GM12878 (cell line): ENCODE measurements around the gene GBP2. TPM values are rescaled to one million over a fixed set of nuclear protein-coding genes. Genes with fewer than 3 reads are reported as not detected.

Source experiments
- ATAC-seq: fragments of 200-7000 bp; cut with Tn5 transposase; 3 replicates; pipeline ENCODE4 v1.9.1; 2020; ENCODE audit warnings: mild to moderate bottlenecking, moderate library complexity
- BruUV-seq: library from RNA; stranded (reverse); fragments of 400-500 nt; replicated peaks from 2 replicates; lab custom pipeline; 2021; lab: Mats Ljungman, UMichigan
- CTCF ChIA-PET: fragments of 300-600 bp; sonication (Branson Sonifier 250); formaldehyde crosslinking; extraction: SDS; loops from one replicate; lab custom pipeline; 2021; ENCODE audit warnings: inconsistent platforms; lab: Yijun Ruan, JAX
- POLR2A ChIA-PET: fragments of 350-600 bp; formaldehyde crosslinking; extraction: SDS; loops from one replicate; lab custom pipeline; 2021; ENCODE audit warnings: inconsistent platforms; lab: Charles Lee
- RAD21 ChIA-PET: fragments of 300-600 bp; sonication (Branson Sonifier 250); formaldehyde crosslinking; loops from one replicate; lab custom pipeline; 2023; ENCODE audit warnings: antibody characterized with exemption; ENCODE audit not compliant: unreplicated experiment; lab: Charles Lee
- SMC1A ChIA-PET: fragments of 300-600 bp; sonication (Branson Sonifier 250); formaldehyde crosslinking; loops from one replicate; lab custom pipeline; 2023; ENCODE audit not compliant: unreplicated experiment, uncharacterized antibody; lab: Charles Lee
- DNase-seq: peaks from one replicate; pipeline ENCODE4 v3.0.0-alpha.2; 2011; ENCODE audit warnings: low read depth, low spot score
- FAIRE-seq: peaks from 3 replicates; lab custom pipeline; 2011; peaks lifted over from hg19 to GRCh38; lab: Jason Lieb, UNC
- H2AFZ ChIP-seq: 2 replicates; pipeline ENCODE4 v1.6.0; 2011; ENCODE audit warnings: low read depth, low read length, control low read depth; ENCODE audit not compliant: control insufficient read depth
- H3K27ac ChIP-seq: 2 replicates; pipeline ENCODE4 v1.5.1; 2011; ENCODE audit warnings: control low read depth; ENCODE audit not compliant: control insufficient read depth, insufficient read depth
- H3K27me3 ChIP-seq, 2 experiments: replicated peaks in 1 of 2; 2 replicates each; pipeline versions ENCODE4 v1.6.0 to v1.6.1; 2011; ENCODE audit warnings: low read length in 1 of 2; ENCODE audit not compliant: control insufficient read depth in 2 of 2, insufficient read depth in 2 of 2
- H3K36me3 ChIP-seq, 2 experiments: 2 replicates each; pipeline ENCODE4 v1.5.1; 2011; ENCODE audit warnings: low read length in 1 of 2; ENCODE audit not compliant: control insufficient read depth in 2 of 2, insufficient read depth in 2 of 2
- H3K4me1 ChIP-seq: 2 replicates; pipeline ENCODE4 v1.6.1; 2011; ENCODE audit warnings: mild to moderate bottlenecking, low read length, moderate library complexity, mixed read lengths; ENCODE audit not compliant: control insufficient read depth, insufficient read depth
- H3K4me2 ChIP-seq: 2 replicates; pipeline ENCODE4 v1.6.0; 2011; ENCODE audit warnings: control low read depth; ENCODE audit not compliant: control insufficient read depth, insufficient read depth
- H3K4me3 ChIP-seq: fragments of 200-600 bp; sonication (generic); 2 replicates; pipeline ENCODE4 v1.5.1; 2016
- H3K79me2 ChIP-seq: 2 replicates; pipeline ENCODE4 v1.6.0; 2011; ENCODE audit warnings: low read length; ENCODE audit not compliant: control insufficient read depth, insufficient read depth
- H3K9ac ChIP-seq: 2 replicates; pipeline ENCODE4 v1.8.0; 2011; ENCODE audit warnings: low read length, control low read depth, mixed read lengths; ENCODE audit not compliant: control insufficient read depth, insufficient read depth
- H3K9me3 ChIP-seq: replicated peaks from 3 replicates; pipeline ENCODE4 v1.5.1; 2011; ENCODE audit warnings: mild to moderate bottlenecking, low read length; ENCODE audit not compliant: control insufficient read depth, insufficient read depth
- H4K20me1 ChIP-seq: 2 replicates; pipeline ENCODE4 v1.6.0; 2011; ENCODE audit not compliant: control insufficient read depth, insufficient read depth
- ASH2L ChIP-seq: fragments of 300-600, 200-600 bp; sonication (generic); IDR thresholded peaks from 2 replicates; pipeline ENCODE4 v1.6.1; 2017; ENCODE audit warnings: low read depth, mild to moderate bottlenecking, borderline replicate concordance
- BCLAF1 ChIP-seq: fragments of 450-650 bp; IDR thresholded peaks from 2 replicates; pipeline ENCODE4 v1.6.1; 2017; ENCODE audit warnings: antibody characterized with exemption, mild to moderate bottlenecking, moderate library complexity
- GABPA ChIP-seq: IDR thresholded peaks from 2 replicates; pipeline ENCODE4 v1.6.1; 2014; ENCODE audit warnings: antibody characterized with exemption, low read depth, mild to moderate bottlenecking, inconsistent platforms
- HSF1 ChIP-seq: fragments of 150-350 bp; IDR thresholded peaks from 2 replicates; pipeline ENCODE4 v1.6.1; 2014; ENCODE audit warnings: mild to moderate bottlenecking, low read depth, low read length
- NBN ChIP-seq: fragments of 450-650 bp; IDR thresholded peaks from 2 replicates; pipeline ENCODE4 v1.6.1; 2016
- NRF1 ChIP-seq: conservative IDR thresholded peaks from 2 replicates; pipeline ENCODE4 v1.6.1; 2011; ENCODE audit warnings: mild to moderate bottlenecking, low read depth, low read length, improper control_type of control experiment
- RFX5 ChIP-seq: IDR thresholded peaks from 2 replicates; pipeline ENCODE4 v1.6.1; 2011; ENCODE audit warnings: low read depth, low read length, improper control_type of control experiment
- RUNX3 ChIP-seq: IDR thresholded peaks from 2 replicates; pipeline ENCODE4 v1.6.1; 2012; ENCODE audit warnings: low read length, inconsistent platforms
- SIN3A ChIP-seq: IDR thresholded peaks from 2 replicates; pipeline ENCODE4 v1.6.1; 2012; ENCODE audit warnings: low read depth, low read length, improper control_type of control experiment
- SPI1 ChIP-seq: IDR thresholded peaks from 2 replicates; pipeline ENCODE4 v1.6.1; 2011; ENCODE audit warnings: low read depth, mild to moderate bottlenecking, low read length, moderate library complexity, borderline replicate concordance; ENCODE audit not compliant: insufficient read depth
- STAT3 ChIP-seq: IDR thresholded peaks from 2 replicates; pipeline ENCODE4 v1.6.1; 2011; ENCODE audit warnings: low read depth, low read length, improper control_type of control experiment
- YBX1 ChIP-seq: fragments of 450-650 bp; IDR thresholded peaks from 2 replicates; pipeline ENCODE4 v1.6.1; 2016; ENCODE audit warnings: antibody characterized with exemption
- ZSCAN29 ChIP-seq: fragments of 450-650 bp; IDR thresholded peaks from 2 replicates; pipeline ENCODE4 v1.6.1; 2017; ENCODE audit warnings: mild to moderate bottlenecking, moderate library complexity
- WGBS: methylation state at CpG from one replicate; pipeline ENCODE4 v1.1.6; 2016; ENCODE audit warnings: low lambda C conversion rate; ENCODE audit not compliant: insufficient replicate concordance, insufficient coverage; ENCODE audit errors: missing lambda C conversion rate; 5-methylcytosine and 5-hydroxymethylcytosine counted together
- in situ Hi-C: fragments of 300-500 bp; cut with MboI; formaldehyde crosslinking; loops from 9 replicates; pipeline ENCODE4 v1.14.3; 2018; ENCODE audit warnings: mixed read lengths
- intact Hi-C: fragments of 100-400 bp; cut with micrococcal nuclease; formaldehyde crosslinking; loops from one replicate; pipeline ENCODE4 v1.14.2; 2022; ENCODE audit not compliant: unreplicated experiment
- polyA plus RNA-seq, 11 experiments: library from polyadenylated mRNA; depleted of rRNA in 4 of 11; unstranded in 6 of 11; stranded (reverse) in 5 of 11; fragments of >200 nt; fragmentation: Nextera tagmentation in 4 of 11; fragmentation: Illumina TruSeq in 1 of 11; extraction: Ambion mirVana in 4 of 11; extraction: Trizol in 1 of 11; gene quantifications; 1 replicate in 1 of 11; 2 replicates in 10 of 11; pipeline versions ENCODE4 v1.2.1 to v1.2.3, GENCODE V29; 2011 to 2016; ENCODE audit warnings: inconsistent platforms in 2 of 11, missing spikeins in 2 of 11, low read depth in 1 of 11
- total RNA-seq, 4 experiments: library from RNA; depleted of rRNA in 3 of 4; stranded (reverse); fragments of >200 nt in 3 of 4; fragmentation: Illumina TruSeq in 1 of 4; extraction: Trizol in 1 of 4; gene quantifications; 2 replicates each; pipeline versions ENCODE4 v1.2.1 to v1.2.3, GENCODE V29; 2013 to 2021
- TF ChIP-seq, protein P1 (sequence below): IDR thresholded peaks from 2 replicates; pipeline ENCODE4 v1.6.1; 2011; ENCODE audit warnings: mild to moderate bottlenecking, low read depth, low read length, moderate library complexity; ENCODE audit not compliant: insufficient replicate concordance
- TF ChIP-seq, protein P2 (sequence below): fragments of 150-350 bp; IDR thresholded peaks from 2 replicates; pipeline ENCODE4 v1.6.1; 2016; ENCODE audit warnings: low read depth, low read length

The GBP2 gene
- total and polyA plus RNA-seq, 10 of the 15 experiments (the other 5 are each of a cell fraction or from before 2014, with no cell fraction given), result 1.6 to 5.9 (median 3.2) TPM

DNA sequence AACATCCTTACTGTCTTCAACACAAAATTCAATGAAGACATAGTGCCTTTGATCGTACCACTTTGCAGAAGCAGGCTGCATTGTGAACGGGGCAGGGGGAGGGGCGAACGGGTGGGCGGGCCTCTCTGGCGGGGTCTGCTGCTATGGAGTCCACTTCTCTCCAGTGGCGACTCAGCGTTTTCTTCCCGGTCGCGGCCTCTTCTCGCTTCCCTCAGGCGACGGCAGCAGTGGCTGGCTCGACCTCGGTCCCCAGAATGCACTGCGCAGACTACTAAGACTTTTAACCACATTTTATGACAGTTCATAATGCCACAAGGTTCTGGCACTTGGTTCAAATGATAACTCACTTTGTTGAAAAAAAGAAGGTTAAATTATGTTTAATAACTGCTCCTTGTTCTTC lies 21.2 kb downstream of the GBP2 start (continued):
- no peak for TF ChIP-seq SIN3A
- TF ChIP-seq HSF1, result no peak
- no peak for TF ChIP-seq GABPA
- TF ChIP-seq NBN, result no peak
- no peak for TF ChIP-seq NRF1

- ChIA-PET SMC1A (interaction anchor here (0.6 to 1.5 kb wide), 2 partner anchors 254 to 837 kb away, joined by 3 to 7 read pairs; no protein-coding TSS in a partner anchor), POLR2A (no interaction called here), CTCF (no interaction called here), RAD21 (no interaction called here)
- no peaks in the 10 kb centered on the region for H4K20me1 ChIP-seq
- DNase-seq (no peak), FAIRE-seq (no peak), ATAC-seq (no peak)
- no peaks in the 10 kb centered on the region for H3K36me3 ChIP-seq
- intact Hi-C loops, result no loop called here
- H3K4me2 ChIP-seq, result no peak overlapping the region
- in situ Hi-C loops, result no loop called here
- no peaks in the 10 kb centered on the region for H3K4me1 ChIP-seq
- no peak overlapping the region for H3K27ac ChIP-seq
- no peak overlapping the region for H2AFZ ChIP-seq
- WGBS, result 52% methylated on average over 2 of the region's 2 CpGs
- no peak overlapping the region for H3K9ac ChIP-seq
- H3K4me3 ChIP-seq, result no peak overlapping the region
- no peaks in the 10 kb centered on the region for H3K27me3 ChIP-seq
- no peaks in the 10 kb centered on the region for H3K79me2 ChIP-seq
- H3K9me3 ChIP-seq, result no peaks in the 10 kb centered on the region
- BruUV-seq, result no TSS peak
- TF ChIP-seq, protein P1, sequence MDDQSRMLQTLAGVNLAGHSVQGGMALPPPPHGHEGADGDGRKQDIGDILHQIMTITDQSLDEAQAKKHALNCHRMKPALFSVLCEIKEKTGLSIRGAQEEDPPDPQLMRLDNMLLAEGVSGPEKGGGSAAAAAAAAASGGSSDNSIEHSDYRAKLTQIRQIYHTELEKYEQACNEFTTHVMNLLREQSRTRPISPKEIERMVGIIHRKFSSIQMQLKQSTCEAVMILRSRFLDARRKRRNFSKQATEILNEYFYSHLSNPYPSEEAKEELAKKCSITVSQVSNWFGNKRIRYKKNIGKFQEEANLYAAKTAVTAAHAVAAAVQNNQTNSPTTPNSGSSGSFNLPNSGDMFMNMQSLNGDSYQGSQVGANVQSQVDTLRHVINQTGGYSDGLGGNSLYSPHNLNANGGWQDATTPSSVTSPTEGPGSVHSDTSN, result no peak
- no peak for TF ChIP-seq RFX5
- no peak for TF ChIP-seq SPI1
- TF ChIP-seq, protein P2, sequence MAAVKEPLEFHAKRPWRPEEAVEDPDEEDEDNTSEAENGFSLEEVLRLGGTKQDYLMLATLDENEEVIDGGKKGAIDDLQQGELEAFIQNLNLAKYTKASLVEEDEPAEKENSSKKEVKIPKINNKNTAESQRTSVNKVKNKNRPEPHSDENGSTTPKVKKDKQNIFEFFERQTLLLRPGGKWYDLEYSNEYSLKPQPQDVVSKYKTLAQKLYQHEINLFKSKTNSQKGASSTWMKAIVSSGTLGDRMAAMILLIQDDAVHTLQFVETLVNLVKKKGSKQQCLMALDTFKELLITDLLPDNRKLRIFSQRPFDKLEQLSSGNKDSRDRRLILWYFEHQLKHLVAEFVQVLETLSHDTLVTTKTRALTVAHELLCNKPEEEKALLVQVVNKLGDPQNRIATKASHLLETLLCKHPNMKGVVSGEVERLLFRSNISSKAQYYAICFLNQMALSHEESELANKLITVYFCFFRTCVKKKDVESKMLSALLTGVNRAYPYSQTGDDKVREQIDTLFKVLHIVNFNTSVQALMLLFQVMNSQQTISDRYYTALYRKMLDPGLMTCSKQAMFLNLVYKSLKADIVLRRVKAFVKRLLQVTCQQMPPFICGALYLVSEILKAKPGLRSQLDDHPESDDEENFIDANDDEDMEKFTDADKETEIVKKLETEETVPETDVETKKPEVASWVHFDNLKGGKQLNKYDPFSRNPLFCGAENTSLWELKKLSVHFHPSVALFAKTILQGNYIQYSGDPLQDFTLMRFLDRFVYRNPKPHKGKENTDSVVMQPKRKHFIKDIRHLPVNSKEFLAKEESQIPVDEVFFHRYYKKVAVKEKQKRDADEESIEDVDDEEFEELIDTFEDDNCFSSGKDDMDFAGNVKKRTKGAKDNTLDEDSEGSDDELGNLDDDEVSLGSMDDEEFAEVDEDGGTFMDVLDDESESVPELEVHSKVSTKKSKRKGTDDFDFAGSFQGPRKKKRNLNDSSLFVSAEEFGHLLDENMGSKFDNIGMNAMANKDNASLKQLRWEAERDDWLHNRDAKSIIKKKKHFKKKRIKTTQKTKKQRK, result no peak
- TF ChIP-seq ASH2L, result no peak
- no peak for TF ChIP-seq ZSCAN29
- TF ChIP-seq RUNX3, result no peak
- TF ChIP-seq YBX1, result no peak
- no peak for TF ChIP-seq STAT3
- no peak for TF ChIP-seq BCLAF1
These were observed 21.8 kb downstream of the GBP2 start for GRCh38 chr1:89104147-89104546.
